ENCODE data around the gene AFG1L.

DNA sequence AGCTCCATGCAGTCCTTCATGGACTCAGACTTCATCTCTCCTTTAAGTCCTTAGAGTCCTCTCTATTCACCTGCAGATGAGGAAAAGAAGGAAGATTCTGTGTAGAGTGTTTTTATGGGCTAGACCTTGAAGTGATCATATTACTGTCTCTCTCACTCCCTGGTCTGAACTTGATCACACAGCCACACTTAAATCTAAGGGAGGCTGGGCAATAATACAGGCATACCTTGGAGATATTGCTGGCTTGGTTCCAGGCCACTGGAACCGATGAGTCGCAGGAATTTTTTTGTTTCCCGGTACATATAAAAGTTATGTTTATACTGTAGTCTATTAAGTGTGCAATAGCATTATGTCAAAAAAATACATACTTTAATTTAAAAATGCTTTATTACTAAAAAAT lies 206.7 kb downstream of the AFG1L start:
- TF ChIP-seq REST (IDR thresholded peaks at IDR 0.05; ENCODE audit: insufficient read depth in 1 of 2, low read depth in 2 of 2, low read length in 2 of 2) (no peak), TAF1 (IDR thresholded peaks at IDR 0.05; ENCODE audit: borderline replicate concordance, insufficient read depth, low read length) (no peak)

All from PFSK-1 (cell line).